ENCODE data around the gene TMOD2.

DNA sequence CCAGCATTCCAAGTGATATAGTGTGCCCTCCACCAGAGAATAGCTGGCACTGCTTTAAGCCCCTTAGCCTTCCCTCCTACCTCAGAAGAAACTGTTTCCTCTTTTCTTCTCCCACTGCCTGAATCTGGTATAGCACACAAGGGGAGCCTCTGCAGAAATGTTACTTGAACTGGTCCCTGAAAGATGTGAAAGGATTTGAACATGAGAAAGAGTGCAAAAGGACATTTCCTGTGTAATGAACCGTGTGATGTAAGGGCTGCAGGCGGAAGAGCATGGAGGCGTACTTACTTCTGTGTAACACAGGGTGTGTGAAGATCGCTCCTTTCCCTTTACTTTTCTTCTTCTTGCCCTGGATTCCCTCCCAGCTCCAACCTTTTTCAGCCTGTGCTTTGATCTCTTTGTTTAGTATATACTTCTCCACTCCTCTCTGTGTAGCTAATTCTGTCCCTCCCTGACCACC is 86.4 kb downstream of the TMOD2 start:
- no peak for TF ChIP-seq POLR2A (IDR thresholded peaks at IDR 0.05)
- TF ChIP-seq, protein P1, sequence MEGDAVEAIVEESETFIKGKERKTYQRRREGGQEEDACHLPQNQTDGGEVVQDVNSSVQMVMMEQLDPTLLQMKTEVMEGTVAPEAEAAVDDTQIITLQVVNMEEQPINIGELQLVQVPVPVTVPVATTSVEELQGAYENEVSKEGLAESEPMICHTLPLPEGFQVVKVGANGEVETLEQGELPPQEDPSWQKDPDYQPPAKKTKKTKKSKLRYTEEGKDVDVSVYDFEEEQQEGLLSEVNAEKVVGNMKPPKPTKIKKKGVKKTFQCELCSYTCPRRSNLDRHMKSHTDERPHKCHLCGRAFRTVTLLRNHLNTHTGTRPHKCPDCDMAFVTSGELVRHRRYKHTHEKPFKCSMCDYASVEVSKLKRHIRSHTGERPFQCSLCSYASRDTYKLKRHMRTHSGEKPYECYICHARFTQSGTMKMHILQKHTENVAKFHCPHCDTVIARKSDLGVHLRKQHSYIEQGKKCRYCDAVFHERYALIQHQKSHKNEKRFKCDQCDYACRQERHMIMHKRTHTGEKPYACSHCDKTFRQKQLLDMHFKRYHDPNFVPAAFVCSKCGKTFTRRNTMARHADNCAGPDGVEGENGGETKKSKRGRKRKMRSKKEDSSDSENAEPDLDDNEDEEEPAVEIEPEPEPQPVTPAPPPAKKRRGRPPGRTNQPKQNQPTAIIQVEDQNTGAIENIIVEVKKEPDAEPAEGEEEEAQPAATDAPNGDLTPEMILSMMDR (IDR thresholded peaks at IDR 0.05), result no peak
- TF ChIP-seq POLR2AphosphoS5 (IDR thresholded peaks at IDR 0.05), result no peak
- no peak for TF ChIP-seq EP300 (IDR thresholded peaks at IDR 0.05)
